IMR-90 (cell line): ENCODE measurements around the gene MYO5A. TPM values are rescaled to one million over a fixed set of nuclear protein-coding genes. Genes with fewer than 3 reads are reported as not detected.

Source experiments
- ATAC-seq: fragments of 200-7000 bp; cut with Tn5 transposase; 2 replicates; pipeline ENCODE4 v1.9.1; 2020; ENCODE audit warnings: low read depth, mild to moderate bottlenecking, moderate library complexity
- BruUV-seq: library from RNA; stranded (reverse); fragments of 400-500 nt; replicated peaks from 2 replicates; lab custom pipeline; 2021; lab: Mats Ljungman, UMichigan
- CTCF ChIA-PET: fragments of 300-600 bp; formaldehyde crosslinking; extraction: SDS; loops from one replicate; lab custom pipeline; 2021; ENCODE audit warnings: antibody characterized with exemption; lab: Yijun Ruan, JAX
- POLR2A ChIA-PET: fragments of 300-600 bp; sonication (Branson Sonifier 250); formaldehyde crosslinking; loops from one replicate; lab custom pipeline; 2022; ENCODE audit warnings: antibody characterized with exemption; ENCODE audit not compliant: unreplicated experiment; lab: Charles Lee
- DNase-seq: peaks from one replicate; pipeline ENCODE4 v3.0.0; 2013
- H2AFZ ChIP-seq: replicated peaks from 2 replicates; pipeline ENCODE3; 2013; ENCODE audit warnings: low read length, mild to moderate bottlenecking; ENCODE audit not compliant: poor library complexity
- H2AK5ac ChIP-seq: 2 replicates; pipeline ENCODE4 v1.6.1; 2013; ENCODE audit warnings: low read depth, low read length, inconsistent platforms
- H2AK9ac ChIP-seq: replicated peaks from 2 replicates; pipeline ENCODE3; 2013; ENCODE audit warnings: mild to moderate bottlenecking, low read depth, low read length, moderate library complexity; ENCODE audit not compliant: poor library complexity
- H2BK120ac ChIP-seq: 2 replicates; pipeline ENCODE4 v1.6.1; 2013; ENCODE audit warnings: low read depth, low read length, inconsistent platforms
- H2BK15ac ChIP-seq: 3 replicates; pipeline ENCODE4 v1.6.1; 2013; ENCODE audit warnings: low read depth, low read length, inconsistent platforms
- H2BK20ac ChIP-seq: 2 replicates; pipeline ENCODE4 v1.6.1; 2013; ENCODE audit warnings: low read depth, mild to moderate bottlenecking, inconsistent platforms, low read length, moderate library complexity
- H2BK5ac ChIP-seq: 2 replicates; pipeline ENCODE4 v1.6.1; 2013; ENCODE audit warnings: mild to moderate bottlenecking, low read depth, low read length, inconsistent platforms; ENCODE audit not compliant: poor library complexity, severe bottlenecking
- H3K14ac ChIP-seq: replicated peaks from 2 replicates; pipeline ENCODE4 v1.6.1; 2013; ENCODE audit warnings: low read depth, low read length, inconsistent platforms
- H3K18ac ChIP-seq: 2 replicates; pipeline ENCODE4 v1.6.1; 2013; ENCODE audit warnings: low read depth, low read length, control low read depth
- H3K23ac ChIP-seq: 2 replicates; pipeline ENCODE4 v1.6.1; 2013; ENCODE audit warnings: low read depth, low read length, inconsistent platforms
- H3K27ac ChIP-seq: 2 replicates; pipeline ENCODE4 v1.5.1; 2013; ENCODE audit warnings: mild to moderate bottlenecking, control low read depth, low read length; ENCODE audit not compliant: insufficient read depth
- H3K27me3 ChIP-seq: 2 replicates; pipeline ENCODE4 v1.6.1; 2013; ENCODE audit warnings: low read length; ENCODE audit not compliant: control insufficient read depth, insufficient read depth
- H3K36me3 ChIP-seq: 2 replicates; pipeline ENCODE4 v1.6.1; 2013; ENCODE audit warnings: low read length, mixed read lengths; ENCODE audit not compliant: control insufficient read depth, insufficient read depth
- H3K4ac ChIP-seq: 2 replicates; pipeline ENCODE4 v1.6.1; 2013; ENCODE audit warnings: low read depth, low read length, inconsistent platforms
- H3K4me1 ChIP-seq: 2 replicates; pipeline ENCODE4 v1.6.1; 2013; ENCODE audit warnings: low read length, mixed read lengths; ENCODE audit not compliant: control insufficient read depth, insufficient read depth
- H3K4me2 ChIP-seq: 2 replicates; pipeline ENCODE4 v1.6.1; 2013; ENCODE audit warnings: low read depth, mild to moderate bottlenecking, control low read depth, low read length, moderate library complexity
- H3K4me3 ChIP-seq: 2 replicates; pipeline ENCODE4 v1.5.1; 2013; ENCODE audit warnings: low read depth, mild to moderate bottlenecking, control low read depth, low read length, moderate library complexity; ENCODE audit not compliant: insufficient read depth
- H3K56ac ChIP-seq: 2 replicates; pipeline ENCODE4 v1.6.1; 2013; ENCODE audit warnings: low read length, inconsistent platforms; ENCODE audit not compliant: insufficient read depth; ENCODE audit errors: extremely low read depth
- H3K79me1 ChIP-seq, 2 experiments: 2 replicates each; pipeline ENCODE4 v1.6.1; 2013; ENCODE audit warnings: low read length in 2 of 2, inconsistent platforms in 1 of 2, low read depth in 1 of 2
- H3K9ac ChIP-seq: 2 replicates; pipeline ENCODE4 v1.6.1; 2013; ENCODE audit warnings: low read depth, low read length, control low read depth
- H3K9me1 ChIP-seq: 2 replicates; pipeline ENCODE4 v1.6.1; 2013; ENCODE audit warnings: low read length, inconsistent platforms; ENCODE audit not compliant: insufficient read depth
- H3K9me3 ChIP-seq: 2 replicates; pipeline ENCODE4 v1.6.1; 2013; ENCODE audit warnings: low read length; ENCODE audit not compliant: control insufficient read depth, insufficient read depth
- H4K20me1 ChIP-seq: 2 replicates; pipeline ENCODE4 v1.6.1; 2013; ENCODE audit warnings: low read length, inconsistent platforms; ENCODE audit not compliant: insufficient read depth
- H4K5ac ChIP-seq: 2 replicates; pipeline ENCODE4 v1.6.1; 2013; ENCODE audit warnings: mild to moderate bottlenecking, low read depth, low read length, control low read depth
- H4K8ac ChIP-seq, 2 experiments: 2 replicates each; pipeline ENCODE4 v1.6.1; 2013; ENCODE audit warnings: low read depth in 2 of 2, low read length in 2 of 2, control low read depth in 1 of 2, inconsistent platforms in 1 of 2
- H4K91ac ChIP-seq: 2 replicates; pipeline ENCODE4 v1.6.1; 2013; ENCODE audit warnings: low read depth, low read length, inconsistent platforms; ENCODE audit not compliant: insufficient read depth
- BHLHE40 ChIP-seq: fragments of 150-350 bp; IDR thresholded peaks from 2 replicates; pipeline ENCODE4 v1.6.1; 2016; ENCODE audit warnings: mild to moderate bottlenecking, low read depth, low read length
- CEBPB ChIP-seq: IDR thresholded peaks from 2 replicates; pipeline ENCODE4 v1.6.1; 2012; ENCODE audit warnings: low read depth, low read length, improper control_type of control experiment
- CHD1 ChIP-seq: IDR thresholded peaks from 2 replicates; pipeline ENCODE4 v1.6.1; 2012; ENCODE audit warnings: low read depth, low read length, improper control_type of control experiment
- CTCF ChIP-seq: conservative IDR thresholded peaks from 2 replicates; pipeline ENCODE4 v1.5.1; 2012; ENCODE audit warnings: mild to moderate bottlenecking, low read depth, low read length, improper control_type of control experiment
- ELK1 ChIP-seq: fragments of 150-350 bp; IDR thresholded peaks from 2 replicates; pipeline ENCODE4 v1.6.1; 2016; ENCODE audit warnings: low read depth, mild to moderate bottlenecking, low read length, moderate library complexity, borderline replicate concordance
- FOS ChIP-seq: fragments of 150-350 bp; IDR thresholded peaks from 2 replicates; pipeline ENCODE4 v1.6.1; 2016; ENCODE audit warnings: low read depth, low read length
- MAFK ChIP-seq: IDR thresholded peaks from 2 replicates; pipeline ENCODE4 v1.6.1; 2012; ENCODE audit warnings: low read depth, low read length, improper control_type of control experiment
- MAZ ChIP-seq: IDR thresholded peaks from 2 replicates; pipeline ENCODE4 v1.6.1; 2012; ENCODE audit warnings: low read depth, mild to moderate bottlenecking, low read length, improper control_type of control experiment, moderate library complexity, borderline replicate concordance
- MXI1 ChIP-seq: IDR thresholded peaks from 2 replicates; pipeline ENCODE4 v1.6.1; 2012; ENCODE audit warnings: low read depth, mild to moderate bottlenecking, low read length, moderate library complexity, borderline replicate concordance
- NFE2L2 ChIP-seq: fragments of 150-350 bp; IDR thresholded peaks from 2 replicates; pipeline ENCODE4 v1.6.1; 2016; ENCODE audit warnings: low read depth, mild to moderate bottlenecking, low read length
- POLR2A ChIP-seq: IDR thresholded peaks from 2 replicates; pipeline ENCODE4 v1.6.1; 2012; ENCODE audit warnings: mild to moderate bottlenecking, low read depth, low read length
- RAD21 ChIP-seq: IDR thresholded peaks from 2 replicates; pipeline ENCODE4 v1.6.1; 2012; ENCODE audit warnings: low read length, improper control_type of control experiment
- RCOR1 ChIP-seq: IDR thresholded peaks from 2 replicates; pipeline ENCODE4 v1.6.1; 2012; ENCODE audit warnings: mild to moderate bottlenecking, low read length, improper control_type of control experiment; ENCODE audit not compliant: insufficient replicate concordance
- RFX5 ChIP-seq: IDR thresholded peaks from 2 replicates; pipeline ENCODE4 v1.8.0; 2012; ENCODE audit warnings: low read depth, mild to moderate bottlenecking, low read length, moderate library complexity
- SMC3 ChIP-seq: fragments of 150-350 bp; IDR thresholded peaks from 2 replicates; pipeline ENCODE4 v1.6.1; 2016; ENCODE audit warnings: low read depth, mild to moderate bottlenecking, antibody characterized with exemption, low read length, moderate library complexity
- USF2 ChIP-seq: fragments of 150-350 bp; IDR thresholded peaks from 2 replicates; pipeline ENCODE4 v1.6.1; 2017; ENCODE audit warnings: mild to moderate bottlenecking, antibody characterized with exemption, low read length, low read depth
- WGBS, 2 experiments: methylation state at CpG; one replicate each; pipeline versions ENCODE4 v1.1.5 to v1.1.7; 2013; ENCODE audit warnings: missing lambda C conversion rate in 2 of 2; ENCODE audit not compliant: insufficient read length in 1 of 2; ENCODE audit errors: extremely low coverage in 2 of 2; 5-methylcytosine and 5-hydroxymethylcytosine counted together
- dilution Hi-C: fragments of 300-500 bp; cut with HindIII; formaldehyde crosslinking; loops from one replicate; pipeline ENCODE4 v1.14.3; 2018; ENCODE audit warnings: low sequenced_read_pairs; ENCODE audit not compliant: unreplicated experiment
- in situ Hi-C: fragments of 300-500 bp; cut with MboI; formaldehyde crosslinking; loops from 3 replicates; pipeline ENCODE4 v1.14.3; 2019; ENCODE audit warnings: low sequenced_read_pairs, inconsistent platforms, mixed read lengths
- intact Hi-C: fragments of 100-400 bp; cut with micrococcal nuclease; formaldehyde crosslinking; loops from 2 replicates; pipeline ENCODE4 v1.10.0; 2022
- polyA plus RNA-seq, 3 experiments: library from polyadenylated mRNA; depleted of rRNA; stranded (reverse); fragments of >200 nt; gene quantifications; 2 replicates each; pipeline ENCODE4 v1.2.3, GENCODE V29; 2012; ENCODE audit warnings: low replicate concordance in 1 of 3
- total RNA-seq: library from RNA; depleted of rRNA; stranded (reverse); fragments of >200 nt; gene quantifications from 2 replicates; pipeline ENCODE4 v1.2.3, GENCODE V29; 2012

MYO5A gene
- total and polyA plus RNA-seq, 2 of the 4 experiments (the other 2 are of a cell fraction), result 19.4 to 69.2 TPM

DNA sequence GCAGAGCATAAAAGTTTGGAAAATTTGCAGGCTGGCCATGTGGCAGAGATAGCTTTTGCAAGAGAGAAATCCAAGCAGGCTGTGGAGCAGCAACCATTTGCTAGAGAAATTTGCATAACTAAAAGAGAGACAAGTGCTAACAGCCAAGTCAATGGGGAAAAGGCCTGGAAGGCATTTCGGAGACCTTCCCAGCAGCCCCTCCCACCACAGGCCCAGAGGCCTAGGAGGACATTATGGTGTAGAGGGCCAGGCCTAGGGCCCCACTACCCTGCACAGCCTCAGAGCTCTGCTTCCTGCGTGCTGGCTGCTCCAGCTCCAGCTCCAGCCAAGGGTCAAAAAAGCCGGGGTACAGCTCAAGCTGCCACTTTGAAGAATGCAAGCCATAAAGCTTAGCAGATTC is 82.7 kb downstream of the MYO5A start:
- peaks cover 13 to 18% of the 10 kb centered on the region in 2 experiments for H3K79me1 ChIP-seq
- H3K9me3 ChIP-seq, result no peaks in the 10 kb centered on the region
- no peak overlapping the region for H3K27ac ChIP-seq
- BruUV-seq, result no TSS peak
- no peaks in the 10 kb centered on the region for H4K20me1 ChIP-seq
- 0 out of 2 replicates have a peak, but pooled peaks cover 4% of the 10 kb centered on the region for H3K9me1 ChIP-seq
- POLR2A ChIA-PET, result no interaction called here
- no peak overlapping the region for H2BK15ac ChIP-seq
- no peak overlapping the region for H3K18ac ChIP-seq
- H3K4me3 ChIP-seq, result no peak overlapping the region
- no peak overlapping the region for H4K91ac ChIP-seq
- dilution Hi-C loops (no loop called here), intact Hi-C loops (no loop called here), in situ Hi-C loops (no loop called here)
- no peak overlapping the region for H3K23ac ChIP-seq
- H2BK120ac ChIP-seq, result no peak overlapping the region
- H3K36me3 ChIP-seq, result no peaks in the 10 kb centered on the region
- no peak overlapping the region for H2AFZ ChIP-seq
- H3K4me2 ChIP-seq, result no peak overlapping the region
- no peak overlapping the region for H3K4ac ChIP-seq
- H4K5ac ChIP-seq, result no peak overlapping the region
- H3K9ac ChIP-seq, result no peak overlapping the region
- no peak overlapping the region for H3K14ac ChIP-seq
- no peak overlapping the region for H2AK9ac ChIP-seq
- CTCF ChIA-PET, result interaction anchor here (0.6 kb wide), 1 partner anchor 33 kb away, joined by 3 read pairs; no protein-coding TSS in a partner anchor
- no peak overlapping the region for H2BK20ac ChIP-seq
- H3K56ac ChIP-seq, result no peak overlapping the region
- H2BK5ac ChIP-seq, result no peak overlapping the region
- H2AK5ac ChIP-seq, result no peak overlapping the region
- no peak overlapping the region for H4K8ac ChIP-seq
- ATAC-seq (no peak), DNase-seq (no peak)
- no CpG with 5 or more reads among the region's 3 CpGs for WGBS, 2 experiments
- TF ChIP-seq RCOR1, result no peak
- no peak for TF ChIP-seq MAFK
- TF ChIP-seq BHLHE40, result no peak
- TF ChIP-seq RAD21, result no peak
- no peak for TF ChIP-seq MAZ
- no peak for TF ChIP-seq SMC3
- no peak for TF ChIP-seq CHD1
- no peak for TF ChIP-seq NFE2L2
- TF ChIP-seq MXI1, result no peak
- no peak for TF ChIP-seq USF2
- TF ChIP-seq ELK1, result no peak
- no peak for TF ChIP-seq CEBPB
- TF ChIP-seq CTCF, result no peak
- TF ChIP-seq FOS, result no peak
- no peak for TF ChIP-seq RFX5
- TF ChIP-seq POLR2A, result no peak
- H3K27me3 ChIP-seq, result no peaks in the 10 kb centered on the region
- H3K4me1 ChIP-seq, result peaks cover 3% of the 10 kb centered on the region
